Endodermal cell (in vitro differentiated cells): Measurements from ENCODE around the gene CTCFL. TPM values are rescaled to one million over a fixed set of nuclear protein-coding genes. Genes with fewer than 3 reads are reported as not detected.

Experiments used
- DNase-seq: peaks from one replicate; pipeline ENCODE4 v3.0.0-alpha.2; 2017
- H3K27ac ChIP-seq: 2 replicates; pipeline ENCODE4 v1.5.1; 2013; ENCODE audit warnings: mild to moderate bottlenecking, low read depth, low read length, moderate library complexity
- H3K27me3 ChIP-seq: 2 replicates; pipeline ENCODE4 v1.6.1; 2013; ENCODE audit warnings: mild to moderate bottlenecking, low read length, moderate library complexity; ENCODE audit not compliant: insufficient read depth, control insufficient read depth, poor library complexity, severe bottlenecking
- H3K36me3 ChIP-seq: 2 replicates; pipeline ENCODE4 v1.7.0; 2013; ENCODE audit warnings: mild to moderate bottlenecking, low read length, moderate library complexity; ENCODE audit not compliant: control insufficient read depth, insufficient read depth
- H3K4me1 ChIP-seq: one replicate; pipeline ENCODE4 v1.7.0; 2013; ENCODE audit warnings: low read length; ENCODE audit not compliant: control insufficient read depth, insufficient read depth
- H3K4me3 ChIP-seq: 2 replicates; pipeline ENCODE4 v1.5.1; 2013; ENCODE audit warnings: mild to moderate bottlenecking, low read length, moderate library complexity
- H3K9ac ChIP-seq: 2 replicates; pipeline ENCODE4 v1.6.1; 2013; ENCODE audit warnings: mild to moderate bottlenecking, low read length, moderate library complexity; ENCODE audit not compliant: poor library complexity, severe bottlenecking; ENCODE audit errors: extremely low read depth
- H3K9me3 ChIP-seq: 2 replicates; pipeline ENCODE4 v1.6.1; 2013; ENCODE audit warnings: mild to moderate bottlenecking, low read length, moderate library complexity; ENCODE audit not compliant: control insufficient read depth
- H3K27ac Mint-ChIP-seq: 2 replicates; pipeline ENCODE4 v1.8.0; 2020; ENCODE audit warnings: mixed read lengths
- H3K27me3 Mint-ChIP-seq: 2 replicates; pipeline ENCODE4 v1.8.0; 2021; ENCODE audit warnings: mild to moderate bottlenecking, mixed read lengths; ENCODE audit not compliant: insufficient read depth
- H3K36me3 Mint-ChIP-seq: 2 replicates; pipeline ENCODE4 v1.8.0; 2020; ENCODE audit warnings: low read depth, mixed read lengths
- H3K4me1 Mint-ChIP-seq: 2 replicates; pipeline ENCODE4 v1.8.0; 2020; ENCODE audit warnings: mixed read lengths
- H3K4me3 Mint-ChIP-seq: 2 replicates; pipeline ENCODE4 v1.8.0; 2020; ENCODE audit warnings: mild to moderate bottlenecking, moderate library complexity, mixed read lengths
- H3K9me3 Mint-ChIP-seq: 2 replicates; pipeline ENCODE4 v1.8.0; 2020; ENCODE audit warnings: mild to moderate bottlenecking, mixed read lengths
- WGBS, 2 experiments: methylation state at CpG; one replicate each; pipeline versions ENCODE4 v1.1.5 to v1.1.7; 2013; ENCODE audit warnings: missing lambda C conversion rate in 2 of 2, mixed read lengths in 1 of 2; ENCODE audit not compliant: insufficient coverage in 1 of 2, insufficient read length in 1 of 2; 5-methylcytosine and 5-hydroxymethylcytosine counted together
- total RNA-seq, 2 donors: library from RNA; stranded (reverse); fragmentation: NEBNext Ultra II Directional in 1 of 2; extraction: Animal tissue kit (Norgen Biotek cat#: 25700) in 1 of 2; gene quantifications; 2 replicates in 1 of 2; 3 replicates in 1 of 2; pipeline ENCODE4 v1.2.1, GENCODE V29; 2021
- TF ChIP-seq, protein P1 (sequence below): fragments of 200-600 bp; sonication (generic); conservative IDR thresholded peaks from 2 replicates; pipeline ENCODE4 v1.5.0; 2021; ENCODE audit warnings: antibody characterized with exemption, mild to moderate bottlenecking

CTCFL gene
- total RNA-seq, 2 donors from 2014 or later, result 0.33 to 1.4 TPM

DNA sequence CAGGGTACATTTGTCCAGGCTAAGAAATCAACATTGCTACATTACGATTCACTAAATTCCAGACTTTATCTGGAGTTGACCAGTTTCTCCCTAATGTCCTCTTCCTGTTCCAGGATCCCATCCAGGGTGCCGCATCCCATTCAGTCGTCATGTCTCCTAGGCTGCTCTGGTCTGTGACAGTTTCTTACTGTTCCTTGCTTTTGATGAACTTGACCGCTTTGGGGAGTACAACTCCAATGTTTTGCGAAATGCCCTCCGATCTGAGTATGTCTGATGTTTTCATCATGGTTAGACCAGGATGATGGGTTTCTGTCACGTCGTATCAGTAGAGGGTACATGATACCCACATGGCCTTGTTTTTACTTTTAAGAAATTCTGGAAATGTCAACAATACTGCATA, 62.2 kb downstream of the CTCFL start:
- Histone ChIP-seq H3K9ac (no peak overlapping the region), H3K4me1 (no peaks in the 10 kb centered on the region), H3K27ac (no peak overlapping the region), H3K9me3 (no peaks in the 10 kb centered on the region), H3K4me3 (no peak overlapping the region), H3K36me3 (no peaks in the 10 kb centered on the region), H3K27me3 (no peaks in the 10 kb centered on the region)
- no peaks in the 10 kb centered on the region for H3K36me3 Mint-ChIP-seq
- H3K27me3 Mint-ChIP-seq, result no peaks in the 10 kb centered on the region
- H3K4me3 Mint-ChIP-seq, result no peak overlapping the region
- no peak overlapping the region for H3K27ac Mint-ChIP-seq
- WGBS, 2 experiments, result 92 to 100% methylated on average over 8 of the region's 8 CpGs
- TF ChIP-seq, protein P1, sequence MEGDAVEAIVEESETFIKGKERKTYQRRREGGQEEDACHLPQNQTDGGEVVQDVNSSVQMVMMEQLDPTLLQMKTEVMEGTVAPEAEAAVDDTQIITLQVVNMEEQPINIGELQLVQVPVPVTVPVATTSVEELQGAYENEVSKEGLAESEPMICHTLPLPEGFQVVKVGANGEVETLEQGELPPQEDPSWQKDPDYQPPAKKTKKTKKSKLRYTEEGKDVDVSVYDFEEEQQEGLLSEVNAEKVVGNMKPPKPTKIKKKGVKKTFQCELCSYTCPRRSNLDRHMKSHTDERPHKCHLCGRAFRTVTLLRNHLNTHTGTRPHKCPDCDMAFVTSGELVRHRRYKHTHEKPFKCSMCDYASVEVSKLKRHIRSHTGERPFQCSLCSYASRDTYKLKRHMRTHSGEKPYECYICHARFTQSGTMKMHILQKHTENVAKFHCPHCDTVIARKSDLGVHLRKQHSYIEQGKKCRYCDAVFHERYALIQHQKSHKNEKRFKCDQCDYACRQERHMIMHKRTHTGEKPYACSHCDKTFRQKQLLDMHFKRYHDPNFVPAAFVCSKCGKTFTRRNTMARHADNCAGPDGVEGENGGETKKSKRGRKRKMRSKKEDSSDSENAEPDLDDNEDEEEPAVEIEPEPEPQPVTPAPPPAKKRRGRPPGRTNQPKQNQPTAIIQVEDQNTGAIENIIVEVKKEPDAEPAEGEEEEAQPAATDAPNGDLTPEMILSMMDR, result no peak
- DNase-seq, result no peak
- no peaks in the 10 kb centered on the region for H3K9me3 Mint-ChIP-seq
- H3K4me1 Mint-ChIP-seq, result no peaks in the 10 kb centered on the region

DNA sequence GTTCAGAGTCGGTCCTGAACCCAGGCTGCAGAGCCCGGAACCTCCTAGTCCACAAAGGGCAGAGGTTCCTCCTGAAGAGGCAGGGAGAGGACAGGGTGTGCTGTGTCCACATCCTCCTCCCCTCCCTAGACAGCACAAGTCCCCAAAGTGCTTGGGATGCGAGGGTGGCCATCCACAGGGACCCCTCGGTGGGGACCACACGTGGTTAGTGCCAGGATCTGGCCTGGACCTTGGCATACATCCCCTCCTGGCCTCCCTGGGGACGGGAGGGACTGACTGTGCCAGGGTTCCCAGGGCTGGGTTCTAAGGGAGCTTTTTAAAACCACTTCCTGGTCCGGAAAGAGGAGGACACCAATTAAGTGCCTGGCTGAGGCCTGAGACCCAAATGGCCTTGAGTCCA, 63.2 kb downstream of the CTCFL start:
- H3K36me3 ChIP-seq, result no peaks in the 10 kb centered on the region
- H3K27ac ChIP-seq, result no peak overlapping the region
- Mint-ChIP-seq H3K27me3 (no peaks in the 10 kb centered on the region), H3K9me3 (peaks cover 2% of the 10 kb centered on the region), H3K4me1 (no peaks in the 10 kb centered on the region), H3K4me3 (no peak overlapping the region), H3K27ac (no peak overlapping the region), H3K36me3 (no peaks in the 10 kb centered on the region)
- H3K9ac ChIP-seq, result no peak overlapping the region
- TF ChIP-seq, protein P1, result no peak
- no peak overlapping the region for H3K4me3 ChIP-seq
- H3K9me3 ChIP-seq, result peaks cover 4% of the 10 kb centered on the region
- WGBS, 2 experiments, result 85 to 98% methylated on average over 3 to 7 of the region's 7 CpGs
- DNase-seq, result no peak
- no peaks in the 10 kb centered on the region for H3K4me1 ChIP-seq
- no peaks in the 10 kb centered on the region for H3K27me3 ChIP-seq

DNA sequence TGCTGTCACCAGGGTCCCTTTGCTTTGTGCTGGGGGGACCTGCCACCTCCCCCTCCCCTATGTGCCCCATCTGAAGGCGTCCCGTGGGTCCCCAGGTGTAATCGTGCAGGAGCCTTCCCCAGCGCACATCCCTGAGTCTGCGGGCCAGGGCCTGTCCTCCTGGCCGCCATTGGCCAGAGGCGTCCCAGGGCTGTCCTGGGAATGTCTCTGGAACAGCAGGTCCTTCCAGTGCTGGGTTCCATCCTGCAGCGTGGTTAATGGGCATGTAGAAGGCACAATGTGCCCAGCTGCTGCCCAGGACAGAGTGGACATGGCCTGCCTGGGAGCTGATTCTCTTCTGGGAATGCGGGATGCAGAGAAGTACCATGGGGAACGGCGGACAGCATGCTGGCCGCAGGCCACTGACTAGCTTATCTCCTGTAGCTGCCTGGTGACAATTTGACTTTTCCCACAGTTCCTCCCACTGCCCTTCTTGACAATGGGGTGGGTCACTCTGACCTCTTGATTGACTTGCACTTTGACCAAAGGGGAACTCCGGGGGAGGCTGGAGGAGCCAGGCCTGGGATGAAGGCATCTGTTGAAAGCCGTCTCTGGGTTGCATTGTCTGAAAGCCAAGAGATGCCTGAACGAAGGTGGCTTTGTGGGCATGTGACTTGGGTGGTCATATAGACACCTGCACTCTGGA, 64.0 kb downstream of the CTCFL start:
- Histone ChIP-seq H3K9ac (no peak overlapping the region), H3K27ac (no peak overlapping the region), H3K36me3 (no peaks in the 10 kb centered on the region), H3K4me1 (no peaks in the 10 kb centered on the region), H3K27me3 (no peaks in the 10 kb centered on the region), H3K4me3 (no peak overlapping the region), H3K9me3 (peaks cover 4% of the 10 kb centered on the region)
- Mint-ChIP-seq H3K36me3 (no peaks in the 10 kb centered on the region), H3K4me3 (no peak overlapping the region), H3K9me3 (peaks cover 2% of the 10 kb centered on the region), H3K27me3 (no peaks in the 10 kb centered on the region), H3K4me1 (no peaks in the 10 kb centered on the region), H3K27ac (no peak overlapping the region)
- 91 to 92% methylated on average over 4 to 15 of the region's 15 CpGs for WGBS, 2 experiments
- DNase-seq, result no peak
- TF ChIP-seq, protein P1, result no peak
